ENCODE measurements around the gene TMTC2.

The TMTC2 gene

DNA sequence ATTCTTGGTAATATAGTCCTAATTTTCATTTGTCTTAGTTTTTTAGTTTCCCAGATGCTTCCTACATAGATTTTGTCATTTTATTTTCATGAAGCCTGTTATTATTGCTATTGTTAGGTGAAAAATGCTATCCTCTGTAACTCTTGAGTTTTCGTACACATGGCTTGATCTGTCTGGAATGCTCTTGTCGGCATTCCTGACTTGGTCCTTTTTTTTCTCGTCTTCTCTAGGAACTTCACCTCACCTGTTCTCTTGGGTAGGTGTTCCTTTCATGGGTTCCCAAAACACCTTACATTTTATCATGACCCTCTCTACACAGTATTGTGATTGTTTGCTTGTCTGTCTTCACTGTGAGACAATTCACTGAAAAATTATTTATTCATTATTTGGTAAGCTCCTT lies 267.4 kb downstream of the TMTC2 start:
- TF ChIP-seq, protein P1, sequence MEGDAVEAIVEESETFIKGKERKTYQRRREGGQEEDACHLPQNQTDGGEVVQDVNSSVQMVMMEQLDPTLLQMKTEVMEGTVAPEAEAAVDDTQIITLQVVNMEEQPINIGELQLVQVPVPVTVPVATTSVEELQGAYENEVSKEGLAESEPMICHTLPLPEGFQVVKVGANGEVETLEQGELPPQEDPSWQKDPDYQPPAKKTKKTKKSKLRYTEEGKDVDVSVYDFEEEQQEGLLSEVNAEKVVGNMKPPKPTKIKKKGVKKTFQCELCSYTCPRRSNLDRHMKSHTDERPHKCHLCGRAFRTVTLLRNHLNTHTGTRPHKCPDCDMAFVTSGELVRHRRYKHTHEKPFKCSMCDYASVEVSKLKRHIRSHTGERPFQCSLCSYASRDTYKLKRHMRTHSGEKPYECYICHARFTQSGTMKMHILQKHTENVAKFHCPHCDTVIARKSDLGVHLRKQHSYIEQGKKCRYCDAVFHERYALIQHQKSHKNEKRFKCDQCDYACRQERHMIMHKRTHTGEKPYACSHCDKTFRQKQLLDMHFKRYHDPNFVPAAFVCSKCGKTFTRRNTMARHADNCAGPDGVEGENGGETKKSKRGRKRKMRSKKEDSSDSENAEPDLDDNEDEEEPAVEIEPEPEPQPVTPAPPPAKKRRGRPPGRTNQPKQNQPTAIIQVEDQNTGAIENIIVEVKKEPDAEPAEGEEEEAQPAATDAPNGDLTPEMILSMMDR (IDR thresholded peaks at IDR 0.05; ENCODE audit: low read length), result no peak
- no peak for TF ChIP-seq EZH2 (IDR thresholded peaks at IDR 0.05; ENCODE audit: borderline replicate concordance, low read length)
- Histone ChIP-seq H3K9ac (ENCODE audit: low read length) (no peak overlapping the region), H3K4me2 (ENCODE audit: low read length) (no peak overlapping the region)

DNA sequence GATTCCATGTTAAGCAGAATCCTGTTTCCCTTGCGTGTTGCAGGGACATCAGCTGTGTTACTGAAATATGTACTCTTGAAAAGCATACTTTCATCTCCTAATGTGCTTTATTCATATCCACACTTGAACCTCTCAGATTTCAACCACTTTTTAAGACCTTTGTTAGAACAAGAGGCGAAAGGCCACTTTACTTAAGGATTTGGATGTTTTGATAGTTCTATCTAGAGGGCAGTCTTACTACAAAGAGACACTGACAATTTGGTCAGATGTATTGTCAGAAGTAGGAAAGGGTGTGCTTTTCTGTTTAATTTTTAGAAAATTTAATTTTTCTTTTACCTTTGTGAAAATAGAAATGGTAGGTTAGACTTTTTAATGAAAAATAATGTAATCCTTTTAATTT lies 267.9 kb downstream of the TMTC2 start:
- no peaks in the 10 kb centered on the region for H3K79me2 ChIP-seq (ENCODE audit: insufficient read depth, low read length)
- no peak overlapping the region for H2AFZ ChIP-seq (ENCODE audit: low read length)
- H3K4me3 ChIP-seq (ENCODE audit: low read depth, low read length, poor library complexity, severe bottlenecking), result no peak overlapping the region
- H3K9me2 ChIP-seq (ENCODE audit: low read depth, low read length), result no peaks in the 10 kb centered on the region
- no peaks in the 10 kb centered on the region for H3F3A ChIP-seq (ENCODE audit: insufficient read depth, low read length)
- no peaks in the 10 kb centered on the region for H3K27me3 ChIP-seq (ENCODE audit: insufficient read depth, low read length)
- no peak for TF ChIP-seq EZH2 (IDR thresholded peaks at IDR 0.05; ENCODE audit: borderline replicate concordance, low read length)
- TF ChIP-seq, protein P1 (IDR thresholded peaks at IDR 0.05; ENCODE audit: low read length), result no peak
- no peak overlapping the region for H3K4me2 ChIP-seq (ENCODE audit: low read length)
- no peaks in the 10 kb centered on the region for H4K20me1 ChIP-seq (ENCODE audit: insufficient read depth, low read length)
- no peak overlapping the region for H3K9ac ChIP-seq (ENCODE audit: low read length)
- no peaks in the 10 kb centered on the region for H3K4me1 ChIP-seq (ENCODE audit: insufficient read depth, low read length, severe bottlenecking)
- H3K36me3 ChIP-seq (ENCODE audit: insufficient read depth, low read length), result no peaks in the 10 kb centered on the region
- no peaks in the 10 kb centered on the region for H3K9me3 ChIP-seq (ENCODE audit: low read length)
- no peak overlapping the region for H3K27ac ChIP-seq (ENCODE audit: low read depth, low read length, poor library complexity, severe bottlenecking)

More for the DNA sequence above, 267.4 kb downstream of the TMTC2 start:
- Histone ChIP-seq H3F3A (ENCODE audit: insufficient read depth, low read length) (no peaks in the 10 kb centered on the region), H3K4me3 (ENCODE audit: low read depth, low read length, poor library complexity, severe bottlenecking) (no peak overlapping the region), H3K9me2 (ENCODE audit: low read depth, low read length) (no peaks in the 10 kb centered on the region), H3K4me1 (ENCODE audit: insufficient read depth, low read length, severe bottlenecking) (no peaks in the 10 kb centered on the region), H2AFZ (ENCODE audit: low read length) (no peak overlapping the region), H3K27me3 (ENCODE audit: insufficient read depth, low read length) (no peaks in the 10 kb centered on the region), H3K36me3 (ENCODE audit: insufficient read depth, low read length) (no peaks in the 10 kb centered on the region), H4K20me1 (ENCODE audit: insufficient read depth, low read length) (no peaks in the 10 kb centered on the region), H3K9me3 (ENCODE audit: low read length) (no peaks in the 10 kb centered on the region), H3K27ac (ENCODE audit: low read depth, low read length, poor library complexity, severe bottlenecking) (no peak overlapping the region), H3K79me2 (ENCODE audit: insufficient read depth, low read length) (no peaks in the 10 kb centered on the region)

DNA sequence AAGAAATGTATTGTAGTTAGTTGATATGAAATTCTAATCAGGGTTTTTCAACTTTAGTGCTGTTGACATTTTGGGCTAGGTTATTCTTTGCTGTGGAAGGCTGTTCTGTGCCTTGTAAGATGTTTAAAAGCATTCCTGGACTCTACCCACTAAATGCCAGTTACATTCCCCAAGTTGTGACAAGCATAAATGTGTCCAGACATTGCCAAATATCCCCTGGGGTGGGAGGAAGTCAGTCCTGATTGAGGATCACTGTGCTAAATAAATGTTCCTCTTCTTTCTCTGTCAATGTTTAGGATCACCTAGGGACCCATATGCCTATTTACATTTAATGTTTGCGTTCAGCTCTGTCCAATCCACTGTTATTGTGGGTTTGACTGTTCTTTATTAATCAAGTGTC lies 268.3 kb downstream of the TMTC2 start:
- H3K9me2 ChIP-seq (ENCODE audit: low read depth, low read length), result no peaks in the 10 kb centered on the region
- H3K9me3 ChIP-seq (ENCODE audit: low read length), result no peaks in the 10 kb centered on the region
- H4K20me1 ChIP-seq (ENCODE audit: insufficient read depth, low read length), result no peaks in the 10 kb centered on the region
- H3K4me3 ChIP-seq (ENCODE audit: low read depth, low read length, poor library complexity, severe bottlenecking), result no peak overlapping the region
- H3F3A ChIP-seq (ENCODE audit: insufficient read depth, low read length), result no peaks in the 10 kb centered on the region
- no peaks in the 10 kb centered on the region for H3K27me3 ChIP-seq (ENCODE audit: insufficient read depth, low read length)
- H2AFZ ChIP-seq (ENCODE audit: low read length), result no peak overlapping the region
- H3K9ac ChIP-seq (ENCODE audit: low read length), result no peak overlapping the region
- H3K4me1 ChIP-seq (ENCODE audit: insufficient read depth, low read length, severe bottlenecking), result no peaks in the 10 kb centered on the region
- H3K27ac ChIP-seq (ENCODE audit: low read depth, low read length, poor library complexity, severe bottlenecking), result no peak overlapping the region
- H3K79me2 ChIP-seq (ENCODE audit: insufficient read depth, low read length), result no peaks in the 10 kb centered on the region
- H3K4me2 ChIP-seq (ENCODE audit: low read length), result no peak overlapping the region
- no peaks in the 10 kb centered on the region for H3K36me3 ChIP-seq (ENCODE audit: insufficient read depth, low read length)
- TF ChIP-seq, protein P1 (IDR thresholded peaks at IDR 0.05; ENCODE audit: low read length), result no peak
- TF ChIP-seq EZH2 (IDR thresholded peaks at IDR 0.05; ENCODE audit: borderline replicate concordance, low read length), result no peak
